Neural progenitor cell (in vitro differentiated cells): ENCODE measurements around the gene SPTBN5.

ENCODE experiments used
- CTCF ChIP-seq: fragments of 200-600 bp; sonication (generic); IDR thresholded peaks from 2 replicates; pipeline ENCODE4 v1.5.1; 2017; ENCODE audit warnings: antibody characterized with exemption, mild to moderate bottlenecking
- EZH2 ChIP-seq: fragments of 200-600 bp; sonication (generic); IDR thresholded peaks from 2 replicates; pipeline ENCODE4 v1.6.1; 2017; ENCODE audit warnings: antibody characterized with exemption, mild to moderate bottlenecking, moderate library complexity

GRCh38 chr15:41836713-41837454 lies 57.0 kb downstream of the SPTBN5 start:
- TF ChIP-seq CTCF = no peak
- no peak for TF ChIP-seq EZH2
